ENCODE measurements around the gene PLXNA2. TPM values are rescaled to one million over a fixed set of nuclear protein-coding genes. Genes with fewer than 3 reads are reported as not detected.

Gene PLXNA2
- total RNA-seq, 1 experiment from 2014 or later: 0.89 TPM

GRCh38 chr1:207996636-207997035 is 247.5 kb downstream of the PLXNA2 start:
- peaks cover 20% of the 10 kb centered on the region for H3K27me3 ChIP-seq (ENCODE audit: insufficient read depth, low read length)
- H3K27ac ChIP-seq (ENCODE audit: low read depth, low read length): no peak overlapping the region
- intact Hi-C loops (cut with micrococcal nuclease): no loop called here
- no peak overlapping the region for H3K4me3 ChIP-seq (replicated peaks in 1 of 2; ENCODE audit: low read depth in 1 of 2, low read length in 2 of 2)
- H3K4me2 ChIP-seq (ENCODE audit: low read length): no peak overlapping the region
- CTCF ChIA-PET: interaction anchor here (0.7 to 1.8 kb wide), 5 partner anchors 13 to 248 kb away, joined by 3 to 15 read pairs (median 3); no protein-coding TSS in a partner anchor
- no peak for ATAC-seq
- H3K36me3 ChIP-seq (ENCODE audit: control insufficient read depth in 1 of 2, insufficient read depth in 2 of 2, low read length in 2 of 2): no peaks in the 10 kb centered on the region
- RAD21 ChIA-PET (ENCODE audit: low non-redundant PET in 1 of 2, low total read pairs in 2 of 2, uncharacterized antibody in 2 of 2, unreplicated experiment in 2 of 2): no interaction called here
- H3K4me1 ChIP-seq (ENCODE audit: control insufficient read depth in 1 of 2, insufficient read depth in 2 of 2, low read length in 2 of 2): no peaks in the 10 kb centered on the region
- no peak for DNase-seq (ENCODE audit: low read depth, low spot score)
- no peaks in the 10 kb centered on the region for H3K9me2 ChIP-seq (ENCODE audit: insufficient read depth)
- TF ChIP-seq RAD21 (IDR thresholded peaks at IDR 0.05; ENCODE audit: low read depth) (no peak), EZH2phosphoT487 (IDR thresholded peaks at IDR 0.05; ENCODE audit: borderline replicate concordance) (no peak), SRF (IDR thresholded peaks at IDR 0.05; ENCODE audit: low read depth) (no peak), EGR1 (IDR thresholded peaks at IDR 0.05; ENCODE audit: low read depth) (no peak), YY1 (IDR thresholded peaks at IDR 0.05; ENCODE audit: extremely low read depth, insufficient replicate concordance, low read depth, low read length) (no peak), POLR2AphosphoS5 (IDR thresholded peaks at IDR 0.05; ENCODE audit: low read depth, low read length) (no peak), JUND (IDR thresholded peaks at IDR 0.05) (no peak), CTCF (IDR thresholded peaks at IDR 0.05 in 2 of 3, conservative IDR thresholded peaks at IDR 0.05 in 1 of 3; ENCODE audit: borderline replicate concordance in 1 of 3, insufficient read depth in 1 of 3, low read depth in 2 of 3, low read length in 2 of 3) (no peak), TCF7L2 (IDR thresholded peaks at IDR 0.05; ENCODE audit: borderline replicate concordance, extremely low read depth, insufficient read depth, insufficient read length) (no peak), ZFX (IDR thresholded peaks at IDR 0.05) (no peak), ELF1 (IDR thresholded peaks at IDR 0.05; ENCODE audit: borderline replicate concordance, low read depth) (no peak), MAX (IDR thresholded peaks at IDR 0.05) (no peak), SIN3A (IDR thresholded peaks at IDR 0.05; ENCODE audit: low read depth) (no peak), ATF3 (IDR thresholded peaks at IDR 0.05) (no peak), ZBTB33 (IDR thresholded peaks at IDR 0.05; ENCODE audit: extremely low read depth, insufficient replicate concordance, low read length) (no peak)
- no peak overlapping the region for H3K9ac ChIP-seq (ENCODE audit: low read length)
- H3K79me2 ChIP-seq (ENCODE audit: insufficient read depth, low read length): no peaks in the 10 kb centered on the region
- POLR2A ChIA-PET: no interaction called here
- no peaks in the 10 kb centered on the region for H3K9me3 ChIP-seq (ENCODE audit: control insufficient read depth in 1 of 2, insufficient read depth in 1 of 2, low read depth in 1 of 2, low read length in 2 of 2)
- no TSS peak for BruUV-seq (replicated peaks)
- H2AFZ ChIP-seq (ENCODE audit: low read depth, low read length, poor library complexity, severe bottlenecking): no peak overlapping the region
- no peaks in the 10 kb centered on the region for H4K20me1 ChIP-seq (ENCODE audit: insufficient read depth)

Measured in HCT116 (cell line).